DND-41 (cell line): Measurements from ENCODE around the gene OSBPL3.

Source experiments
- ATAC-seq: fragments of 200-7000 bp; cut with Tn5 transposase; 3 replicates; pipeline ENCODE4 v1.9.1; 2021; ENCODE audit warnings: low read depth; ENCODE audit not compliant: insufficient read depth
- DNase-seq: peaks from one replicate; pipeline ENCODE4 v3.0.0-alpha.2; 2020
- H2AFZ ChIP-seq: 2 replicates; pipeline ENCODE4 v1.6.0; 2012; ENCODE audit warnings: low read depth, low read length
- H3K27ac ChIP-seq: 2 replicates; pipeline ENCODE4 v1.5.1; 2012; ENCODE audit warnings: low read length, inconsistent platforms
- H3K27me3 ChIP-seq: fragments of 200-600 bp; sonication (generic); 2 replicates; pipeline ENCODE4 v1.6.0; 2012; ENCODE audit warnings: low read length, mild to moderate bottlenecking, inconsistent platforms; ENCODE audit not compliant: insufficient read depth, poor library complexity
- H3K36me3 ChIP-seq: 2 replicates; pipeline ENCODE4 v1.5.1; 2012; ENCODE audit warnings: low read length, inconsistent platforms; ENCODE audit not compliant: insufficient read depth
- H3K4me1 ChIP-seq: 2 replicates; pipeline ENCODE4 v1.5.1; 2012; ENCODE audit warnings: mild to moderate bottlenecking, low read length; ENCODE audit not compliant: insufficient read depth
- H3K4me2 ChIP-seq: 2 replicates; pipeline ENCODE4 v1.6.0; 2012; ENCODE audit warnings: mild to moderate bottlenecking, moderate library complexity, low read length, inconsistent platforms; ENCODE audit not compliant: insufficient read depth
- H3K4me3 ChIP-seq, 2 experiments: fragments of 200-600 bp in 1 of 2; shearing (Covaris generic) in 1 of 2; 2 replicates each; pipeline ENCODE4 v1.5.1; 2012 to 2016; ENCODE audit warnings: inconsistent platforms in 2 of 2, low read length in 2 of 2, mild to moderate bottlenecking in 2 of 2, low read depth in 1 of 2, moderate library complexity in 1 of 2
- H3K79me2 ChIP-seq: 2 replicates; pipeline ENCODE4 v1.6.0; 2012; ENCODE audit warnings: low read length, inconsistent platforms; ENCODE audit not compliant: insufficient read depth
- H3K9ac ChIP-seq: 2 replicates; pipeline ENCODE4 v1.6.0; 2012; ENCODE audit warnings: low read depth, mild to moderate bottlenecking, inconsistent platforms, low read length, moderate library complexity
- H3K9me3 ChIP-seq: 2 replicates; pipeline ENCODE4 v1.5.1; 2012; ENCODE audit warnings: low read length, moderate library complexity, mild to moderate bottlenecking, inconsistent platforms; ENCODE audit not compliant: insufficient read depth, severe bottlenecking
- H4K20me1 ChIP-seq: 2 replicates; pipeline ENCODE4 v1.6.0; 2012; ENCODE audit warnings: low read length; ENCODE audit not compliant: insufficient read depth
- EZH2 ChIP-seq: IDR thresholded peaks from 3 replicates; pipeline ENCODE4 v1.6.1; 2012; ENCODE audit warnings: borderline replicate concordance, low read depth, mild to moderate bottlenecking, moderate library complexity, low read length, inconsistent platforms; ENCODE audit not compliant: severe bottlenecking
- TF ChIP-seq, protein P1 (sequence below): IDR thresholded peaks from 2 replicates; pipeline ENCODE4 v1.5.1; 2012; ENCODE audit warnings: borderline replicate concordance, low read length, moderate library complexity, mild to moderate bottlenecking; ENCODE audit not compliant: poor library complexity, severe bottlenecking; ENCODE audit errors: extremely low read depth

The OSBPL3 gene

DNA sequence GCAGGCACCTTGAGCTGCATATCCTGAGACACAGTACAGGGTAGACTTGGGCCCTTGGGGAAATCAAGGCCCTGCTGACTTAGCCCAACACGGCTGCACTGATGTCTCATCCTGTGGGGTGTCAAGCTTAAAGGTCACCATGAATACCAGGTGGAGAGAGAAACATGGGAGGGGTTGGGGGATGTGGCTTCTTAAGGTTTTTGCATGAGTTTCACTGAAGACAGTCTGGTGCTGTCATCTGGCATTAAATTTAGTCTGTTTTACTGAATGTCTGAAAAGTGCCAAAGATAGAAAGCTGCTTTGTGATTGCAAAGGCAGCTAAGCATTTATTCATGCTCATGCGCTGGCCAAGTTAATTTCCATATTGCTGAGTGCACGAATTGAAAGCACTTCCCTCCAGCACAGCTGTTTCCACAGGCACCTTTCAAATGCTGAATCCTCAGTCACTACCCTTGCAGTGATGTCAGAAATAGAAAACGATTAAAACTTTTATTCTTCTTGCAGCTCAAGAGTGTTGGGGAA lies 102.1 kb downstream of the OSBPL3 start:
- H3K9ac ChIP-seq = no peak overlapping the region
- no peak for DNase-seq
- no peaks in the 10 kb centered on the region for H3K79me2 ChIP-seq
- ATAC-seq = peak; percentile 29; the same call in 1 of the 3 replicates
- no peaks in the 10 kb centered on the region for H3K4me1 ChIP-seq
- H3K36me3 ChIP-seq = no peaks in the 10 kb centered on the region
- TF ChIP-seq, protein P1, sequence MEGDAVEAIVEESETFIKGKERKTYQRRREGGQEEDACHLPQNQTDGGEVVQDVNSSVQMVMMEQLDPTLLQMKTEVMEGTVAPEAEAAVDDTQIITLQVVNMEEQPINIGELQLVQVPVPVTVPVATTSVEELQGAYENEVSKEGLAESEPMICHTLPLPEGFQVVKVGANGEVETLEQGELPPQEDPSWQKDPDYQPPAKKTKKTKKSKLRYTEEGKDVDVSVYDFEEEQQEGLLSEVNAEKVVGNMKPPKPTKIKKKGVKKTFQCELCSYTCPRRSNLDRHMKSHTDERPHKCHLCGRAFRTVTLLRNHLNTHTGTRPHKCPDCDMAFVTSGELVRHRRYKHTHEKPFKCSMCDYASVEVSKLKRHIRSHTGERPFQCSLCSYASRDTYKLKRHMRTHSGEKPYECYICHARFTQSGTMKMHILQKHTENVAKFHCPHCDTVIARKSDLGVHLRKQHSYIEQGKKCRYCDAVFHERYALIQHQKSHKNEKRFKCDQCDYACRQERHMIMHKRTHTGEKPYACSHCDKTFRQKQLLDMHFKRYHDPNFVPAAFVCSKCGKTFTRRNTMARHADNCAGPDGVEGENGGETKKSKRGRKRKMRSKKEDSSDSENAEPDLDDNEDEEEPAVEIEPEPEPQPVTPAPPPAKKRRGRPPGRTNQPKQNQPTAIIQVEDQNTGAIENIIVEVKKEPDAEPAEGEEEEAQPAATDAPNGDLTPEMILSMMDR = no peak
- TF ChIP-seq EZH2 = no peak
- no peak overlapping the region for H3K4me2 ChIP-seq
- no peak overlapping the region for H2AFZ ChIP-seq
- no peaks in the 10 kb centered on the region for H3K9me3 ChIP-seq
- no peaks in the 10 kb centered on the region; the same call in 1 of the 2 replicates for H4K20me1 ChIP-seq
- H3K4me3 ChIP-seq = no peak overlapping the region
- H3K27ac ChIP-seq = no peak overlapping the region
- H3K27me3 ChIP-seq = no peaks in the 10 kb centered on the region

DNA sequence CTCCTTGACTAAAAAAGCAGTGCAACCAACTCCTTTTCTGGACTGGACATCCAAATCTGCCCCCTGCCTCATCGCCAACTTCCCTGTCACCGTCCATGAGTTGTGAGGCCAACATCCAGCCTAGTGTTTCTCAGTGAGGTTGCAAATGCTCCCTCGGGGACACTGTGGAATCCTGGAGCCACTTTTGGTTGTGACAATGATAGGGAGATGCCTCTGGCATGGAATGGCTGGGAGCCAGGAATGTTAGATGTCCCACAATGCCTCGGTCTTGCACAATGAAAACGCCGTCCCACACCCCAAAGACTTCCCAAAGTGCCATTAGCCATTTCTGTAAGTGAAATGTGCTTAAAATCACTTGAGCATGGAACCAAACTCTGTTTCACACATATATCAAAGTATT lies 105.2 kb downstream of the OSBPL3 start:
- Histone ChIP-seq H3K27me3 (no peaks in the 10 kb centered on the region), H4K20me1 (no peaks in the 10 kb centered on the region; the same call in 1 of the 2 replicates), H3K4me2 (no peak overlapping the region), H3K4me3 (no peak overlapping the region), H3K4me1 (no peaks in the 10 kb centered on the region), H3K9me3 (no peaks in the 10 kb centered on the region), H3K27ac (no peak overlapping the region), H3K9ac (no peak overlapping the region), H3K36me3 (peaks cover 18% of the 10 kb centered on the region), H2AFZ (no peak overlapping the region), H3K79me2 (no peaks in the 10 kb centered on the region)
- ATAC-seq = no peak
- DNase-seq = no peak
- TF ChIP-seq, protein P1 = no peak
- TF ChIP-seq EZH2 = no peak

DNA sequence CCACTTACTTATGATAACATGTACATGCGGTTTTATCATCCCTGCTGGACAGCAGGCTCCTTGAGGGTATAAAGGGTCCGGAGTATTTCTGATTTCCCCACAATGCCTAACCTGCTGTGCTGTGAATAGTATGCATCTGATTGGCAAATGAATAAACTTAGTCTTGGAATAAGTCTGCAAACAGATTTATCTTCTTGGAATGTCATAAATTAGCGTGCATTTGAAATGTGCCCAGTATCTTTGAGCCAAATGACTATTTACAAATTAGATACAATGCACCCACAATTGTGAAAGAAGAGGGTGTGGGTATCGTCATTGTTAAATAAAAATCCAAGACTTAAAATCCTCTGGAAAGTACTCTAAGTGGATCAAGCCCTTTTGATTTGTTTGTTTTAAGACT lies 106.0 kb downstream of the OSBPL3 start:
- Histone ChIP-seq H3K36me3 (peaks cover 23% of the 10 kb centered on the region), H3K27me3 (no peaks in the 10 kb centered on the region), H2AFZ (no peak overlapping the region), H3K79me2 (no peaks in the 10 kb centered on the region), H3K4me2 (no peak overlapping the region), H3K4me3 (no peak overlapping the region), H3K9ac (no peak overlapping the region), H4K20me1 (no peaks in the 10 kb centered on the region; the same call in 1 of the 2 replicates), H3K4me1 (no peaks in the 10 kb centered on the region), H3K9me3 (no peaks in the 10 kb centered on the region), H3K27ac (no peak overlapping the region)
- TF ChIP-seq, protein P1 = no peak
- no peak for TF ChIP-seq EZH2
- no peak for ATAC-seq
- no peak for DNase-seq

DNA sequence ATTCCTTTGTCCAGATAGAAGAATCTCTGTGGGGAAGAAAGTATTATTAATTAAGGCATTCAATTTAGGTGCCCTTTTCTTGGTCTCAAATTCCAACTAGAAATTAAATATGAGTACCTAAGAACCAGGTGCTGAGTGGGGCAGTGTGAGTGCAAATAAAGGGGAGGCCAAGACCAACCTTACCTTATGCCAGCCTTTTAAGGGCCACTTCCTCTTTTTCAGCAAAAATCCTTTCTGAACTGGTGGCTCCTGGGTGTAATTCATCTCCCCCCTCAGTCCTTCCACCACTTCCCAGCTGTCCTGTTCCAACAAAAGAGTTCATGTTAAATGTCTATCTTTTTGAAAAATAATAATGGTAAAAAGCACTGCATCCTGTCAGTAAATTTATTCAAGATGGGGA lies 108.2 kb downstream of the OSBPL3 start:
- ATAC-seq (no peak), DNase-seq (no peak)
- Histone ChIP-seq H3K36me3 (peaks cover 34% of the 10 kb centered on the region), H3K27me3 (no peaks in the 10 kb centered on the region), H3K9me3 (no peaks in the 10 kb centered on the region), H2AFZ (no peak overlapping the region), H3K79me2 (no peaks in the 10 kb centered on the region), H3K4me3 (no peak overlapping the region), H3K4me1 (no peaks in the 10 kb centered on the region), H3K27ac (no peak overlapping the region), H3K9ac (no peak overlapping the region), H3K4me2 (no peak overlapping the region), H4K20me1 (no peaks in the 10 kb centered on the region)
- no peak for TF ChIP-seq EZH2
